ENCODE measurements around the gene ROBO1.
A peak's percentile ranks its signal among the peaks of the same experiment; 100 is the strongest.
"Not testable (repeated sequence)": the region's sequence is repeated elsewhere in the genome, so short reads cannot be mapped to it uniquely, and the experiment has no call there.

The ROBO1 gene

DNA sequence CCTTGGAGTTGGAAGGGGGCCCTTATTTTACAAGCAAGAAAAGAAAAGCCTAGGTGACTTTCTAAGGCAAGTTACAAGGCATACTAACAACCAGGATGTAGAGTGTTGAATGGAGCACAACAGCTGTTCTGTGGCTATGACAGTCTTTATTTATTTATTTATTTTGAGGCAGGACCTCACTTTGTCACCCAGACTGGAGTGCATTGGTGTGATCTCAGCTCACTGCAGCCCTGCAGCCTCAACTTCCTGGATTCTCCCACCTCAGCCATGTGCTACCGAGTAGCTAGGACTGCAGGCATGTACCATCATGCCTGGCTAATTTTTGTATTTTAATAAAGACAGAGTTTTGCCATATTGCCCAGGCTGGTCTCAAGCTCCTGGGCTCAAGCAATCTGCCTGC lies 973.4 kb downstream of the ROBO1 start:
- DNase-seq (ENCODE audit: low spot score), result peak; percentile 1

DNA sequence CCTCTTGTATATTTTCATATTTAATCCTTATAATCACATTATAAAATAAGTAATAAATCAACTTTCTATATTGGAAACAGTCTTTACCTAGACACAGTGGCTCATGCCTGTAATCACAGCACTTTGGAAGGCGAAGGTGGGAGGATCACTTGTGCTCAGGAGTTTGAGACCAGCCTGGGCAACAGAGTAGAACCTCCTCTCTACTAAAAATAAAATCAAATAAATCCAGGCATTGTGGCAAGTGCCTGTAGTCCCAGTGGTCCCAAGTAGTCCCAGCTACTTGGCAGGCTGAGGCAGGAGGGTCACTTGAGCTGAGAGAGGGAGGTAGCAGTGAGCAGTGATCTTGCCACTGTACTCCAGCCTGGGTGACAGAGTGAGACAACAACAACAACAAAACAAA lies 975.1 kb downstream of the ROBO1 start:
- DNase-seq (ENCODE audit: low spot score), result no peak

DNA sequence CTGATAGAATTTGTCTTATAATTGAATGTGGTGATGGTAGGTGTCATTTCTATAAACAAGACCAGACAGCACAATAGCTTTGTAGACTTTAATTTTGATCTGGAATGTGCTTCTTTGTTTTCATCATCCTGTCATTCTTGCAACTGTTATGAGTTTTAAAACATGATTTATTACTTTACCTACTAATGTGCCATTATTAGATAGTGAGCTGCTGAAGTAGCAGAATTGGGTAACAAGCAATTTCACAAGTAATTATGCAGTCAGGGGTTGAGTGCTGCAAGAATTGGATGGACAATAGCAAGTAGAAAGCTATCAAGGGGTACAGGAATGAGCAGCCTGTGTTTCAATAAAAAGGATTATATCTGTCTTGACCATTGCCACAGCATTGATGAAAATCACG lies 975.6 kb downstream of the ROBO1 start:
- no peak for DNase-seq (ENCODE audit: low spot score)

DNA sequence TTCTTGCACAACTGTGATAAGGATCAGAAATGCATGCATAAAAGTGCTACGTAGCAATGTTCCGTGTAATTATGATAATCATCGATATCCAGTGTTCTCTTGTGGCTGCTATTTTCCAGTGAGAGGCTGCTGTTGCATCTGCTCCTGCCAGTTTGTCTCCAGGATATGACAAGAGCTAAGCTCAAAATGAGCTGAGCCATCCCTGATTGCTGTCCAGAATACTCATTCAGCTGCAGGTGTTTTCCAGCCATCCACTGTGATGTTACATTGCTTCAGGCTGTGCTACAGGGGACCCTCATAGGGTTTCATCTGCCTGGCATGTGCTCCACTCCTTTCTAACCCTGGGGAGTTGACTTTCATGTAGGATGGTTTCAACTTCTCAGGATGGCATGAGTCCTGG lies 976.0 kb downstream of the ROBO1 start:
- DNase-seq (ENCODE audit: low spot score), result no peak

DNA sequence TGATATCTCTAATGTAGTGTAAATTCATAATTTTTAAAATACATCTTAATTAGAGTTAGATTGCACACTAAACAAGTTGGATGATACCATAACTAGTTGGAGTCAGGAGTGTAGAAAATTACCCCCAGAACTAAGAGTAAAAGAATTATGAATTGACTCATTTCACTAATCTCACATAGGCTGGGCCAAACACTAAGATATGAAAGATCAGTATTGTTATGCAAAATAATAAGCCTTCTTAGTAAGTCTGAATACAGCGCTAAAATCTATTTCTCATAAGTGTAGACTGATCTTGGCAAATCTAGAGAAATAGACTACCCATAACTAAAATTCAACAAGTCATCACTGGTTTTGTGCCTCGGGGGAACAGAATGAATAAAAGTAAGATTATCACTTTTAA lies 979.0 kb downstream of the ROBO1 start:
- no peak for DNase-seq (ENCODE audit: low spot score)

DNA sequence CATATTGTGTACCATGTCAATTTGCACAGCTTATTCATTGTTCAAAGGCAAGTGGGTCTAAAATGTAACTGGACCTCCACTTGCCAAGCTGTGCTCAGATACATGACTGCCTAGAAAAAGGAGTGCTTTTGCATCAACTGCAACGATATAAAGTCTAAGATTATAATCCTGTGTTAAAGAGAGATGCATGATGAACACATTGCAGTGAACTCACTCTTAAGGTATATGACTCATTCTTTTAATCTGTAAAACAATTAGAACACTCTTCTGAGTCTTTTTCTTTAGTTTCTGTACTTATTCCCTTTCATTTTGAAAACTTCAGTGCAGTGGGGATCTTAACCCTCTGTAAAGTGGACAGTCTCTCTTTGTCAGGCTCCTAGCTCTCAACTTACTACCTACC lies 982.8 kb downstream of the ROBO1 start:
- DNase-seq (ENCODE audit: low spot score), result no peak

DNA sequence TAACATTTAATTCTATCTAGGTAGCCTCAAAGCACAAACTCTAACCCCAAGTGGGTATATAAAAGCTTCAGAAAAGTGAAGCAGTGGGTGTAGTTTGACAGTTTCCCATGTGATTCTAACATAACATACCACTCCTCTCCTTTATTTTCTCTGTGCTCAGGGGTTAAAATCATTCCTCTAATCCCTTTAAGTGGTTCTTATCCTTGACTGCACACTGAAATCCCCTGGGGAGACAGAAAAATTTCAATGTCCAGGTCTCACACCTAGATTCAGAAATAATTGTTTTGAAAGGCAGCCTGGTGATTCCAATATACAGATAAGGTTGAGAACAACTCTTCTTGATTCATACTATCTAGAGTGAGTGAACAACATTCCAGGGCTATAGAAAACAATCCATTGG lies 986.4 kb downstream of the ROBO1 start:
- DNase-seq (ENCODE audit: low spot score), result no peak

DNA sequence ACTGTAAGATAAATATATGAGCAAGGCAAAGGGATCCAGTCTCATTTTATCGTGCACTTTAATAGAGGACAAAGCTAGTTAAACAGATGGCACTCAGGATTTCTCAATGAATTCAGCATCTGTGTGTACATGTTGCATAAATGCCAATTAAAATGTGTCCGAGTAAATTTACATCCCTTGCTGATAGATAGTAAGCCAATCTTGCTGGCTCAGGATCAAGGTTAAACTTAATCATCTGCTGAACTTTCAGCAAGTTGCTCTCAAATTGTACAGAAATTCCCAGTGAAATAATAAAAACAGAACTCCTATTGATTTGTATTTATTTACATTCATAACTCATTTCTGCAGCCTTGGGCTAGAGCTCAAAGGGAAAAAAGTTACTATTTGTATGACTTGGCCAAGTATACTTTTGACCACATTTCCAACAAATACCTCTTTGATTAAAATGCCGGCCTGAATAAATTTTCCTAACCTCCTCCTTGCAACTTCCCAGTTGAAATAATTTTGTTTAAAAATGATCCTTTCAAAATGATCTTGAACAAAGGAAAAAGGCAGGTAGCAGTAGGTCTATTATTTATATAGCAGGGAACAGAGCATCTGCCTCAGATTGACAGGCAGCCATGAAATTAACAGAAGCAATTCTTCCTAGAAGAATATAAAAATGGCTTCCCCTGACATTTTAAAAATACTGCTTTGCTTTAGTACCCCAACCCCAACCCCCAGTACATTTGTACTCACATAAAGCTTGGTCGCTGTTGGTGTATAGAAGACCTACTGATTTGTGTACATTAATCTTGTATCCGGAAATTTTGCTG lies 1001.9 kb downstream of the ROBO1 start:
- no peak for DNase-seq (ENCODE audit: low spot score)

DNA sequence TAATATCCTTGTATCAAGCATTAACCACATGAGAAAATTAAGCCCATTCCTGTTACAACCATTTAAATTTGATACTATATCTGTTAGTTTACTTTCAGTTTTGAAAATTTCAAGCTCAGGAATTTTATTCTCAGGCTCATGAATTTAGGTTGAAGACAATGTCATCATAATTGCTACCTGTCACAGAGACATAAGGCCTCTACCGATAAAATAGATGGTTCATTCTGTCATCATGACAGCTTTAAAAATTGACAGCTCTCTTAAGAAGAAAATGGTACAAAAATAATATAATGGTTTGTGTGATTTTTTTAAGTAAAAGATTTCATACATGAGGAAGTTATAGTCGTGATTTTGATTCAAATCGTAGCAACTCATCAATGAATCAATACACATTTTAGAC lies 1003.2 kb downstream of the ROBO1 start:
- DNase-seq (ENCODE audit: low spot score), result no peak

DNA sequence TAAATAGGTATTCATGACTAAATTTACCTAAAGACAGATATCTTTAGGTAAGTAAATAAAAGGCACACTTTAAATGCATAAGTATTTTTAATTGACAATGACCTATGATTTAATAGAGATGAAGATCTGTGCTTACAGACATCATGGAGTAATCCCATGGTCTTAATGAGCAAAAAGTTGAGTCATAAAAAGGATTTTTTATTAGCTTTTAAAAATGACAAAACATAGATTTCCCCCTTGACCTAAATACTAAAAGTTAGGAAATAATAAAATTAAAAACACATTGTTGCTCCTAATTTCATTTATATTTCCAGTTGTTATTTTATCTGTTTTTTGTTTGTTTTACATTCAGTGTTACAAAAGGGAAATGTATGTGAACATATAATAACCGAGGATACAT lies 1005.7 kb downstream of the ROBO1 start:
- DNase-seq (ENCODE audit: low spot score), result no peak

DNA sequence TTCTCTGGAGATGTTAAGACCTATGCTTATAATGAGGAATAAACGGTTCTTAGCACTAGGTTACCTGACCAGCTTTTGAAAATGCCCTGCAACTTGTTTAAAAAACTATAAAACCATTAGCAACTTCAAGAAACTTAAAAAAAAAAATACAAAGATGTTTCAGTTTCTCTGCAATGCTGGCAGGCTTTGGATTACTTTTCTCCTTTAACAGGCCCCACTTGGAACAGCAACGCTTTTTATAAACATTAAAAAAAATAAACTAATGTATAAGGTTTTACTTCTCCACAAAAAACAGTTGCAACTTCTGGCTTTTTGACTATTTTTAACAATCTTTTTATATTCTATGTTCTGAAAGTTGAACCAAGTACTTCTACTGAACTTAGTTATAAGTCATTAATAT lies 1006.7 kb downstream of the ROBO1 start:
- no peak for DNase-seq (ENCODE audit: low spot score)

DNA sequence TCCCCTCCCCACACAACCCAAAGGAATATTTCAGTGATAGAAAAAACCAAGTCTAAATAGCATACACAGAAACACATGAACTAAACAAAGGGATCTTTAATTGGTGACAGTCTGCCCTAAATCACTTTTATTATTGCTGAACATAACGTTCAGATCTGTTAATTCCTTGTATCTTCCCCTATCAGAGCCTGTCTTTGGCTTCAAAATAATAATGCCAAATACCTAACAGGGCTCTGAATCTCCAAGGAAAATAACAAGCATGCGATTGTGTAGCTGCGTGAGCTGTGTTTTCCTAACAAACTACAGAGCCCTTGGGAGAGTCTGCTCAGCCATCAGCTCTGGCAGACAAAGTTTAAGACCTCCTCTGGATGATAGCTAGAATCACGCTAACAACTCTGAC lies 1010.1 kb downstream of the ROBO1 start:
- no peak for DNase-seq (ENCODE audit: low spot score)

DNA sequence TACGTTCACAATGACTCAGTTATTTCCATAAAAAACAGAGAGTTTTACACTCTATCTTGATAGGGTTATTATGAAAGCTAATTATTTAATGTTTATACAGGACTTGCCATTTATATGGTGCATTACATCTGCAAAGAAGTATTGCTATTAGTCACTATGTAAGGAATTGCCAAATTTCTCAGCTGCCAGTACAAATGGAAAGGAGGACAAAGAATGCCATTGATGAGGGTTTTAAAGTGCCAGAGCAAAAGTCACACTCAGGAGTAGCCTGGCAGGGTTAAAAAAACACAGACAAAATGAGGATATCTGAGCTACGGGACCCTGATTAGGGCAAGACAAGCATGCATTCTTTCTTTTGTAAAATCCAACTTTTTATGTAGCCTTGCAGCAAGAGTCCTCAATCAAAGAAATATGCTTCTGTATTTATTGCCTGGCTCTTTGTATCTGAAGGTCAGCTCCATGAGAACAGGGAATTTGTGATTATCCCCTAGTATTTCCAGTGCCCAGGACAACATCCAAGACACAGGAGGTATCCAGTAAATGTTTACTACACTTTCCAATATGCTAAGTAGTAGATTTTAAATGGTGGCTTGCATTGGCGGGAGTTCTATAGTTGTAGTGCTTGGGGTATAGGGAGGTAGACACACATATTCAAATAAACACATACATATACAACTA lies 1013.6 kb downstream of the ROBO1 start:
- no peak for DNase-seq (ENCODE audit: low spot score)

DNA sequence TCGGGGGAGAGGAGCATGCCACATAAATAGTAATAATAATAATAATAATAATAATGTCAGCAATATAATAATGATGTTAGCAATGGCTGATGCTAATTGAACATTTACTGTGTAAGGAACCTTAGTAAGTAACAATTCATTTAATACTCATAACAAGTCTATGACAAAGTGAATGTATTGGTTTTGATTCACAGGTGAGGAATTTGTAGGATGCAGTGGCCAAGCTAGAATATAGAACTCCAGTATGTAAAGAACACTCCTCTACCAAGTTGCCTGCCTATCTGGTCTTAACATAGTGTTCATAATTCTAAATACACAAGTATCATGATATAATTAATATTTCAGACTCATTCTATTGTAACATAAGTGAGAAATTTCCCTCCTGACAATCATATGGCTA lies 1016.5 kb downstream of the ROBO1 start:
- DNase-seq (ENCODE audit: low spot score), result no peak

DNA sequence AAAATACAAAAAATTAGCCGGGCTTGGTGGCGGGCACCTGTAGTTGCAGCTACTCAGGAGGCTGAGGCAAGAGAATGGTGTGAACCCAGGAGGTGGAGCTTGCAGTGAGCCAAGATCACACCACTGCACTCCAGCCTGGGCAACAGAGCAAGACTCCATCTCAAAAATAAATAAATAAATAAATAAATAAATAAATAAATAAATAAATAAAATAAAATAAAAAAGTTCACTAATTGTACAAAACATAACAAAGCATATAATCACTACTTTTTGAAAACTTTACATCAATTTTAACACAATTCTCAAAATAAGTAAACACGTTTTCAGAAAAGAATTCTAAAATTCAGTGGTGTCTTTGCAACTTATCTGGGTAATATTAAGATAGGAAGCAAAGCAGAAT lies 1017.5 kb downstream of the ROBO1 start:
- not testable (repeated sequence) for DNase-seq (ENCODE audit: low spot score)

DNA sequence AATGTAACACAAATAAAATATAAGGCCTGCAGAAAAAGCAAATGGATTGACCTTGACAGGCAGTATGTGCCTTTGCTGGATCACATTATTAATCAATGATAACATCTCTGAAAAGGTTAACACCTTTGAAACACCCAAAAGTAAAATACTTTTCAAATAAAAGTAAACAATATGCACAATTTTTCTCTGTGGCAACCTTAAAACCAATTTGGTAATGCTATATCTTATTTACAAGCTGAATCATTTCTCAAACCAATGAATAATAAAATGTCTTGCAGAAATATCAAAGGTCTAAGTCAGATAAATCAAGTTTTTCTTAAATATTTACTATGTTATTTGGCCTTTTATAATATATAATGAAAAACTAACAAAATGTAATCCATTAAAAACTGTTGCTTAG lies 1018.7 kb downstream of the ROBO1 start:
- DNase-seq (ENCODE audit: low spot score), result no peak

DNA sequence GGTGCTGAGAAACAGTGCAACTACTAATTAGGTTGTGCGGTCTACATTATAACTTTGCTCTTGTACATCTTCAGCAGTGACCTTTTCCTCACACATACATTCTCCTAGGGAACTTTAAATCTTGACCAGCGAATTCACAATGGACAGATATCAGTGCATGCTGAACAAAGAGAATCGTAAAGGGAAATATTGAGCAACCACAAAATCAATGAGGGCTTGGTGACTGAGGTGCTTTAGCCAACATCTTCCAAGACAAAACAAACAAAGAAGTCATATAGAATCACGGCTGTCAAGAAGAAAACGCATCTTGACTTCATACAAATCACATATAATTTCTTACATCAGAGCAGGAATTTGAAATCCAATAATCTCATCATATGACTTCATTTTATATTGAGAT lies 1022.0 kb downstream of the ROBO1 start:
- DNase-seq (ENCODE audit: low spot score), result no peak

DNA sequence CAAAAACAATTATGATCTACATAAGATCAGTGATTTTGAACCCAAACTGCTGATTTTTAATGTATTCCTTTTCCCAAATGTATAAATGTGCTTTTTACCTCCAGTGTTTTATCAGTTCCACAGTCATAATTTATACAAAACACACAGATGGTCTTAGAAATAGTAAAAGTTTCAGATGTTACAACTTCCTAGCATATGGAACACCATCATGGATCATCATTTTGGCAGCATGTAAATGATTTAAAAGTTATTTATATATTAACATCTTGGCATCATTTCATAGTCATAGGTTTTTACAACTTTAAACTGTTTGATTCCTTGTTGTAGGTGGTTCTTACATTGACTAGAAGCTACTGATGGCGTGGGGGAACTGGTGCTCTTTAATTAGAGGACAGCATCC lies 1025.3 kb downstream of the ROBO1 start:
- DNase-seq (ENCODE audit: low spot score), result no peak

DNA sequence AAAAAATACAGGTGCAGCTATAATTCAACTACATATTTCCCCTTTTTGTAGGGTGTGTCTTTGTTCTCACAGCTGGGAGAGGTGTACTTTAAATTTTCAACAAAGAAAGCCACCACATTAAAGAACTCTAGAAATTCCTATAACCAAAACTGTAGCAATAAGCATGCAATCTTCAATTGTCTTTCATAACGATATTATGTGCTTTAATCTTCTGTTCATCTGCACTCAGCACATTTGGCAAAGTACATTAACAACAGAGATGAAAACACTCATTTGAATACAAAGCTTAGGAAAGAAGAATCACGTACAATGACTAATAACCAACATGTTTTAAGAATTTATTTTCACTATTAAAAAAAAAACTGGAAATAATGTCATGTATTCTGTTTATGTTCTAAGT lies 1025.8 kb downstream of the ROBO1 start:
- no peak for DNase-seq (ENCODE audit: low spot score)

DNA sequence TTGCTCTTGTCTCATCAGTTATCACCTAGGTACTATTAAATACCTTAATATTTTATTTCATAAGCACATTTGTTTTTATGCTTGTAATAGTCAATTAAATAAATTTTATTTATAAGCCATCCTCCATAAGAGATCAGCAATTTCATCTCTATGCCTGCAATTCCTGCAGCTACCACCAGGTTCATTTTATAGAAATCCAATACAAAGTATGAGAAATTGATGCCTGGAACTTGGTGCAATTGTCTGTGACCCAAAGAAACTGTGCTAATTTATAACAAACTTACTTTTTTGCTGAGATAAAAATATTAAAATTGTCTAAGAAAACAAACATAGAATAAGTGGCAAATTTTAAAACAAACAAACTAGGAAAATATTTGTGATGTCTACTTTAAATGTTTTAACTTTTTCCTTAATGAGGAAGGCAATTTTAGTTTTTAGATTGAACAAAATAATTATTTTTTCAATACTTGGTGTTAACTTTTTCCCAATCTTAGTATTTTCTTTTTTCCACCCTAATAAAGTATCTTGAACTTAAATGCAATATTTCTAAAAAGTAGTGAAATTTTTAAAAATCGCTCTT lies 1026.6 kb downstream of the ROBO1 start:
- peak; percentile 9 for DNase-seq (ENCODE audit: low spot score)

DNA sequence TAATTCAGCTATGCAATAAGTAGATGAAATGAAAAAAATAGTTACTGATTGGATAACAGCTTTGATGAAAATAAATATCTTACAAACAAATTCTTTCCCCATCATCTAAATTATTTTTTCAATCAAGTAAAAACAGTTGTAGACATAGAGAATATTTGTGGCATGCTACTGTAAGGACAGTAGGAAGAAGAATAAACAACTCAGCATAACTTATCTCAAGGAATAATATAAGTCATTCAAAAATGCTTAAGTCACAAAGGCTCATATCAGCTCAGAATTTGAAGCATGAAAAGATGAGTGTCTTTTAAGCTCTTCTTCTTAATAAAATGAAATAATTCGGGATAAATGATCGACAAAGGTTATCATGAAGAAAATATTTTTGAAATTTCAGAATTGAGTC lies 1029.0 kb downstream of the ROBO1 start:
- DNase-seq (ENCODE audit: low spot score), result no peak

DNA sequence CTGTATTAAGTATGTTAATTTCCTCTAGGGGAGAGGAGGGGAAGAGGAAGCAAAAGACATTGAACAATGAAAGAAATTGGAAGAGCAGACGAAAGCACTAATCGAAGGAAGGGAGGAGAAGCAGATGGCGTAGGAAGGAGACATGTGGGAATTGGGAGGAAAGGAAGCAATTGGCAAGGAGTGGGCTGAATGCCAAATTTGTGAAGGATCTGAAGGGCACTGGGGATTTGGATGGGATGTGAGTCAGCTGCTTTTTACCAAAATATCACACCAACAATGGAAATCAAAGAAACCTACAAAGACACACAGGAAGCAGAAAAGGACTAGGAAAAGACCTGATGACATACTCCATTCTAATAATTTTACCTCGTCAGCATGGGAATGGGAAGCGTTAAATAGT lies 1029.8 kb downstream of the ROBO1 start:
- no peak for DNase-seq (ENCODE audit: low spot score)

DNA sequence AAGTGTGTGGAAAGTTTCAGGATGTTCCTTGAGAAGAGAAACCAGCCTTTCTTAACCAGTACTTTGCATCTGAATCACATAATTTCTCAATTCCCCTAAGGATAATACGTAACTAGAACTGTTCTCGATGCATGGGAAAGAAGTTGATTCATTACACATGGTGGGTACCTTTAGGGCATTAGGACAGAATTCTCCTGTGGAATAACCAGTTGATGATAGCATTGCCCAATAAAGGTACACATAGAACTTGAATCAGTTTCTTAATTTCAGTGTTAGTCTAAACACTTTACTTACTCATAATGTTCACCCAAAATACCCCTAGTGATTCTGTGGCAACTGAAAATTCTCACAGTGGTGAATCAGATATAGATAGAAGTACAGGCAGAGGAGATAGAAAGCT lies 1030.9 kb downstream of the ROBO1 start:
- no peak for DNase-seq (ENCODE audit: low spot score)
